Liver (tissue), 3 donors: ENCODE results near the gene GIPR.
A peak's percentile ranks its signal among the peaks of the same experiment; 100 is the strongest.

ENCODE experiments used
- ATF3 ChIP-seq: IDR thresholded peaks from 2 replicates; pipeline ENCODE4 v1.6.1; 2016; ENCODE audit warnings: antibody characterized with exemption
- CTCF ChIP-seq: fragments of 150-350 bp; IDR thresholded peaks from 2 replicates; pipeline ENCODE4 v1.5.1; 2017; ENCODE audit warnings: improper control_type of control experiment, low read depth, low read length; ENCODE audit not compliant: missing input control
- EGR1 ChIP-seq, 2 donors: IDR thresholded peaks; 2 replicates each; pipeline ENCODE4 v1.6.1; 2016 to 2018; ENCODE audit warnings: antibody characterized with exemption in 2 of 2, low read depth in 2 of 2
- GABPA ChIP-seq, 2 donors: IDR thresholded peaks in 1 of 2; conservative IDR thresholded peaks in 1 of 2; 2 replicates each; pipeline ENCODE4 v1.6.1; 2016; ENCODE audit warnings: antibody characterized with exemption in 2 of 2, mild to moderate bottlenecking in 1 of 2, moderate library complexity in 1 of 2
- MAX ChIP-seq: IDR thresholded peaks from 2 replicates; pipeline ENCODE4 v1.6.1; 2016; ENCODE audit warnings: antibody characterized with exemption
- REST ChIP-seq: IDR thresholded peaks from 2 replicates; pipeline ENCODE4 v1.6.1; 2016; ENCODE audit warnings: antibody characterized with exemption, mild to moderate bottlenecking
- SP1 ChIP-seq: IDR thresholded peaks from 2 replicates; pipeline ENCODE4 v1.6.1; 2018; ENCODE audit warnings: antibody characterized with exemption, mild to moderate bottlenecking
- YY1 ChIP-seq: IDR thresholded peaks from 2 replicates; pipeline ENCODE4 v1.6.1; 2016; ENCODE audit warnings: antibody characterized with exemption, mild to moderate bottlenecking
- donor health status: healthy.
- donor health status: healthy.

GRCh38 chr19:45638930-45639729, 28.9 kb upstream of the GIPR start, which contains the start of gene EML2:
- TF ChIP-seq REST (no peak), CTCF (no peak), ATF3 (no peak), YY1 (peak; percentile 43), GABPA (IDR thresholded peaks at IDR 0.05 in 1 of 2, conservative IDR thresholded peaks at IDR 0.05 in 1 of 2) (no peak), EGR1 (IDR thresholded peaks at IDR 0.05; ENCODE audit: low read depth in 2 of 2) (no peak), MAX (no peak), SP1 (no peak)
